Measurements from ENCODE around the gene LORICRIN.
A peak's percentile ranks its signal among the peaks of the same experiment; 100 is the strongest.

LORICRIN gene

GRCh38 chr1:153272186-153272585, 12.7 kb downstream of the LORICRIN start:
- no peak for DNase-seq (ENCODE audit: low read depth)
- no peak overlapping the region for H3K4me3 ChIP-seq (ENCODE audit: low read depth, low read length)
- TF ChIP-seq MYC (IDR thresholded peaks at IDR 0.05; ENCODE audit: low read depth, low read length) (no peak), MAX (IDR thresholded peaks at IDR 0.05; ENCODE audit: low read depth, low read length) (no peak), POLR2A (IDR thresholded peaks at IDR 0.05; ENCODE audit: extremely low read depth, insufficient read length) (no peak), CTCF (IDR thresholded peaks at IDR 0.05; ENCODE audit: low read depth, low read length) (no peak)

- peak; percentile 11 for DNase-seq (ENCODE audit: low read depth)
- TF ChIP-seq POLR2A (IDR thresholded peaks at IDR 0.05; ENCODE audit: extremely low read depth, insufficient read length) (no peak), CTCF (IDR thresholded peaks at IDR 0.05; ENCODE audit: low read depth, low read length) (peak; percentile 59), MYC (IDR thresholded peaks at IDR 0.05; ENCODE audit: low read depth, low read length) (no peak), MAX (IDR thresholded peaks at IDR 0.05; ENCODE audit: low read depth, low read length) (peak; percentile 64)
- no peak overlapping the region for H3K4me3 ChIP-seq (ENCODE audit: low read depth, low read length)
Observed at GRCh38 chr1:153277852-153278251, 18.4 kb downstream of the LORICRIN start.

GRCh38 chr1:153288634-153289275, 29.3 kb downstream of the LORICRIN start:
- no peak overlapping the region for H3K4me3 ChIP-seq (ENCODE audit: low read depth, low read length)
- peak; percentile 31 for DNase-seq (ENCODE audit: low read depth)
- TF ChIP-seq MYC (IDR thresholded peaks at IDR 0.05; ENCODE audit: low read depth, low read length) (no peak), POLR2A (IDR thresholded peaks at IDR 0.05; ENCODE audit: extremely low read depth, insufficient read length) (no peak), MAX (IDR thresholded peaks at IDR 0.05; ENCODE audit: low read depth, low read length) (no peak), CTCF (IDR thresholded peaks at IDR 0.05; ENCODE audit: low read depth, low read length) (peak; percentile 60)

GRCh38 chr1:153291514-153291913, 32.0 kb downstream of the LORICRIN start:
- no peak for DNase-seq (ENCODE audit: low read depth)
- TF ChIP-seq MYC (IDR thresholded peaks at IDR 0.05; ENCODE audit: low read depth, low read length) (no peak), CTCF (IDR thresholded peaks at IDR 0.05; ENCODE audit: low read depth, low read length) (no peak), MAX (IDR thresholded peaks at IDR 0.05; ENCODE audit: low read depth, low read length) (no peak), POLR2A (IDR thresholded peaks at IDR 0.05; ENCODE audit: extremely low read depth, insufficient read length) (no peak)
- no peak overlapping the region for H3K4me3 ChIP-seq (ENCODE audit: low read depth, low read length)

DNA sequence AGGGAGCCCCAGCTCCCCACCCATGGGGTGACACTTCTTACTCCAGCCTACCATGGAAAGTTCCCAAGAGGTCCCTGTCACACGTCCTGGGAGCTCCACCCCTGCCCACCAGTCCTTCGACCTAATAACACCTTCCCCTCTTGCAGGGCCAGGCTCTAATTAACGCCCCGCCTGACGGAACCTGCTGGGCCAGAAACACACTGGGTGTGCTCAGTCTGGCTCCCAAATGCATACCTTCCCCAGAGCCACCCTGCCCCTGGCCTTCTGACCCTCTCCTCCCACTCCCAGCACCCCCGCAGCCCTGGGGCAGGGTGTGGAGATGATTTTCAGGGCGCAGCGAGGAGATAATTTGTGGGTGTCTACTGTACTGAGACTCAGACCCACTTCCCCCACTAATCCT, 32.7 kb downstream of the LORICRIN start:
- TF ChIP-seq POLR2A (IDR thresholded peaks at IDR 0.05; ENCODE audit: extremely low read depth, insufficient read length) (no peak), MYC (IDR thresholded peaks at IDR 0.05; ENCODE audit: low read depth, low read length) (no peak), MAX (IDR thresholded peaks at IDR 0.05; ENCODE audit: low read depth, low read length) (no peak), CTCF (IDR thresholded peaks at IDR 0.05; ENCODE audit: low read depth, low read length) (no peak)
- no peak overlapping the region for H3K4me3 ChIP-seq (ENCODE audit: low read depth, low read length)
- no peak for DNase-seq (ENCODE audit: low read depth)
